GM21423 (cell line): ENCODE data around the gene GBX2.

Experiments
- ATAC-seq: cut with Tn5 transposase; IDR thresholded peaks from one replicate; pipeline ENCODE4 v1.9.1; 2021; ENCODE audit warnings: mild to moderate bottlenecking, moderate library complexity; ENCODE audit not compliant: unreplicated experiment

GBX2 gene

GRCh38 chr2:236120829-236121228, 47.4 kb downstream of the GBX2 start:
- no peak for ATAC-seq

- ATAC-seq = no peak
Measured at GRCh38 chr2:236120141-236120601, 48.0 kb downstream of the GBX2 start.

GRCh38 chr2:236119476-236119875, 48.7 kb downstream of the GBX2 start:
- no peak for ATAC-seq

- no peak for ATAC-seq
Measured at GRCh38 chr2:236119003-236119402, 49.2 kb downstream of the GBX2 start.

- ATAC-seq = no peak
Measured at GRCh38 chr2:236117861-236118269, 50.3 kb downstream of the GBX2 start.

- ATAC-seq = no peak
Measured at GRCh38 chr2:236117401-236117800, 50.8 kb downstream of the GBX2 start.
